ENCODE data around the gene SLC35F3.
A peak's percentile ranks its signal among the peaks of the same experiment; 100 is the strongest.
"Not testable (repeated sequence)": the region's sequence is repeated elsewhere in the genome, so short reads cannot be mapped to it uniquely, and the experiment has no call there.

Gene SLC35F3

GRCh38 chr1:234107416-234108021, 203.0 kb downstream of the SLC35F3 start:
- no peak for DNase-seq (ENCODE audit: low spot score)

- no peak for DNase-seq (ENCODE audit: low spot score)
Observed at GRCh38 chr1:234108921-234109320, 204.4 kb downstream of the SLC35F3 start.

GRCh38 chr1:234109840-234110239, 205.4 kb downstream of the SLC35F3 start:
- no peak for DNase-seq (ENCODE audit: low spot score)

- no peak for DNase-seq (ENCODE audit: low spot score)
Observed at GRCh38 chr1:234111458-234112142, 207.1 kb downstream of the SLC35F3 start.

- peak; percentile 44 for DNase-seq (ENCODE audit: low spot score)
Observed at GRCh38 chr1:234114648-234115307, 210.3 kb downstream of the SLC35F3 start.

GRCh38 chr1:234118911-234119310, 214.4 kb downstream of the SLC35F3 start:
- peak; percentile 48 for DNase-seq (ENCODE audit: low spot score)

GRCh38 chr1:234119431-234119830, 215.0 kb downstream of the SLC35F3 start:
- peak; percentile 48 for DNase-seq (ENCODE audit: low spot score)

- DNase-seq (ENCODE audit: low spot score): no peak
Observed at GRCh38 chr1:234120327-234120944, 216.0 kb downstream of the SLC35F3 start.

GRCh38 chr1:234121659-234122058, 217.2 kb downstream of the SLC35F3 start:
- not testable (repeated sequence) for DNase-seq (ENCODE audit: low spot score)

GRCh38 chr1:234122571-234122970, 218.1 kb downstream of the SLC35F3 start:
- not testable (repeated sequence) for DNase-seq (ENCODE audit: low spot score)

GRCh38 chr1:234123867-234124266, 219.4 kb downstream of the SLC35F3 start:
- no peak for DNase-seq (ENCODE audit: low spot score)

GRCh38 chr1:234125283-234125682, 220.8 kb downstream of the SLC35F3 start:
- DNase-seq (ENCODE audit: low spot score): no peak

GRCh38 chr1:234125714-234126113, 221.2 kb downstream of the SLC35F3 start:
- DNase-seq (ENCODE audit: low spot score): no peak

GRCh38 chr1:234127026-234127671, 222.7 kb downstream of the SLC35F3 start:
- no peak for DNase-seq (ENCODE audit: low spot score)

- no peak for DNase-seq (ENCODE audit: low spot score)
Observed at GRCh38 chr1:234132795-234133194, 228.3 kb downstream of the SLC35F3 start.

GRCh38 chr1:234134878-234135277, 230.4 kb downstream of the SLC35F3 start:
- no peak for DNase-seq (ENCODE audit: low spot score)

GRCh38 chr1:234135501-234135900, 231.0 kb downstream of the SLC35F3 start:
- DNase-seq (ENCODE audit: low spot score): no peak

GRCh38 chr1:234136073-234136472, 231.6 kb downstream of the SLC35F3 start:
- no peak for DNase-seq (ENCODE audit: low spot score)

GRCh38 chr1:234139966-234140365, 235.5 kb downstream of the SLC35F3 start:
- no peak for DNase-seq (ENCODE audit: low spot score)

GRCh38 chr1:234140388-234140787, 235.9 kb downstream of the SLC35F3 start:
- no peak for DNase-seq (ENCODE audit: low spot score)

- DNase-seq (ENCODE audit: low spot score): no peak
Observed at GRCh38 chr1:234141006-234141405, 236.5 kb downstream of the SLC35F3 start.

GRCh38 chr1:234143681-234144080, 239.2 kb downstream of the SLC35F3 start:
- DNase-seq (ENCODE audit: low spot score): no peak

Data from putamen (tissue), 1 donor.